ENCODE results near the gene FKBP1A.
"Not testable (repeated sequence)": the region's sequence is repeated elsewhere in the genome, so short reads cannot be mapped to it uniquely, and the experiment has no call there.

FKBP1A gene

GRCh38 chr20:1417273-1417672 lies 24.4 kb upstream of the FKBP1A start:
- DNase-seq (ENCODE audit: low read depth in 2 of 2): no peak

GRCh38 chr20:1415667-1416468 lies 23.0 kb upstream of the FKBP1A start:
- peak in 1 of 2 experiments; percentile 41 for DNase-seq (ENCODE audit: low read depth in 2 of 2)

- DNase-seq (ENCODE audit: low read depth in 2 of 2): no peak
Observed at GRCh38 chr20:1414982-1415381, 22.1 kb upstream of the FKBP1A start.

GRCh38 chr20:1405801-1406200 lies 12.9 kb upstream of the FKBP1A start:
- no peak for DNase-seq (ENCODE audit: low read depth in 2 of 2)

GRCh38 chr20:1403624-1404023 lies 10.8 kb upstream of the FKBP1A start:
- DNase-seq (ENCODE audit: low read depth in 2 of 2): no peak

GRCh38 chr20:1402149-1402548 lies 9.3 kb upstream of the FKBP1A start:
- no peak for DNase-seq (ENCODE audit: low read depth in 2 of 2)

GRCh38 chr20:1401451-1401907 lies 8.6 kb upstream of the FKBP1A start:
- DNase-seq (ENCODE audit: low read depth in 2 of 2): no peak

GRCh38 chr20:1399678-1400366 lies 7.0 kb upstream of the FKBP1A start:
- not testable (repeated sequence) for DNase-seq (ENCODE audit: low read depth in 2 of 2)

GRCh38 chr20:1398185-1398584 lies 5.3 kb upstream of the FKBP1A start:
- DNase-seq (ENCODE audit: low read depth in 2 of 2): not testable (repeated sequence)

- DNase-seq (ENCODE audit: low read depth in 2 of 2): no peak
Observed at GRCh38 chr20:1397710-1398109, 4.9 kb upstream of the FKBP1A start.

GRCh38 chr20:1396702-1397101 lies 3.8 kb upstream of the FKBP1A start:
- no peak for DNase-seq (ENCODE audit: low read depth in 2 of 2)

GRCh38 chr20:1396264-1396663 lies 3.4 kb upstream of the FKBP1A start:
- no peak for DNase-seq (ENCODE audit: low read depth in 2 of 2)

- no peak for DNase-seq (ENCODE audit: low read depth in 2 of 2)
Observed at GRCh38 chr20:1394686-1395085, 1.8 kb upstream of the FKBP1A start.

GRCh38 chr20:1393507-1393882 lies 641 bp upstream of the FKBP1A start:
- no peak for DNase-seq (ENCODE audit: low read depth in 2 of 2)

GRCh38 chr20:1392443-1392692 lies 486 bp downstream of the FKBP1A start:
- no peak for DNase-seq (ENCODE audit: low read depth in 2 of 2)

- DNase-seq (ENCODE audit: low read depth in 2 of 2): no peak
Observed at GRCh38 chr20:1391640-1392442, 1.0 kb downstream of the FKBP1A start.

GRCh38 chr20:1390581-1391403 lies 2.1 kb downstream of the FKBP1A start:
- no peak for DNase-seq (ENCODE audit: low read depth in 2 of 2)

- DNase-seq (ENCODE audit: low read depth in 2 of 2): no peak
Observed at GRCh38 chr20:1389703-1390580, 2.9 kb downstream of the FKBP1A start.

- DNase-seq (ENCODE audit: low read depth in 2 of 2): no peak
Observed at GRCh38 chr20:1388741-1389483, 3.9 kb downstream of the FKBP1A start.

GRCh38 chr20:1388253-1388652 lies 4.6 kb downstream of the FKBP1A start:
- no peak for DNase-seq (ENCODE audit: low read depth in 2 of 2)

All from fibroblast of skin of left quadriceps (primary cell).